NT2/D1 (cell line): ENCODE results near the gene RPS6KA5.

Experiments used
- YY1 ChIP-seq: IDR thresholded peaks from 2 replicates; pipeline ENCODE4 v1.6.1; 2011; ENCODE audit not compliant: insufficient read length, insufficient read depth
- ZNF274 ChIP-seq: IDR thresholded peaks from 2 replicates; pipeline ENCODE4 v1.6.1; 2011; ENCODE audit warnings: mild to moderate bottlenecking, low read depth, low read length

GRCh38 chr14:91029456-91030217 lies 30.8 kb downstream of the RPS6KA5 start:
- no peak for TF ChIP-seq YY1
- no peak for TF ChIP-seq ZNF274
